NCI-H446 (cell line): ENCODE data around the gene RAB14.
A peak's percentile ranks its signal among the peaks of the same experiment; 100 is the strongest.

Experiments
- DNase-seq, 2 experiments: peaks; one replicate each; lab custom pipeline; 2025; lab: John Stamatoyannopoulos, UW

The RAB14 gene

GRCh38 chr9:121219530-121219929 is 17.9 kb upstream of the RAB14 start:
- no peak for DNase-seq

- DNase-seq, result no peak
Observed at GRCh38 chr9:121218357-121219027, 16.8 kb upstream of the RAB14 start.

GRCh38 chr9:121217609-121218292 is 16.1 kb upstream of the RAB14 start:
- DNase-seq, result no peak

DNA sequence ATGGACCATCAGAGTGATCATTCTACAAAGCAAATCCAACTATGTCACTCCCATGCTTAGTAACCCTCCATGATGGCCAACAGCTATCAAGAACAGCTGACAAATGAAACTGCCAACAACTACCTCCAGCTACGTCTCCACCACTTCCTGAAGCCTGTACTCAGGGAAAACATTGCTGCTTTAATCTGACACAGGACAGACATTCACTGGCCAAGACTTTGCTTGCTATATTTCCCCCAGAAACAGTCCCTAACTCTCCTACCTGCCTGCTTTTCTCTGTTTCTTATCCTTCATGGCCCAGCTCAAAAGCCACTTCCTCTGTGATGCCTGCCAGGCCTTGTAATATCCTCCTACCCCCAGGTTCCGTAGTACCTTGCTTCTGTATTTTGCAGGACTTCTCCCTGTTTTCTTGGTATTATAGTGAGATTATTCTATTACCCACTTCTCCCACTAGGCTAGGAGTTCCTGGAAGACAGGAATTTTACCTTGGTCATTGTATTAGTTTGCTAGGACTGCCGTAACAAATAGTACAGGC is 14.7 kb upstream of the RAB14 start:
- DNase-seq, result no peak

DNA sequence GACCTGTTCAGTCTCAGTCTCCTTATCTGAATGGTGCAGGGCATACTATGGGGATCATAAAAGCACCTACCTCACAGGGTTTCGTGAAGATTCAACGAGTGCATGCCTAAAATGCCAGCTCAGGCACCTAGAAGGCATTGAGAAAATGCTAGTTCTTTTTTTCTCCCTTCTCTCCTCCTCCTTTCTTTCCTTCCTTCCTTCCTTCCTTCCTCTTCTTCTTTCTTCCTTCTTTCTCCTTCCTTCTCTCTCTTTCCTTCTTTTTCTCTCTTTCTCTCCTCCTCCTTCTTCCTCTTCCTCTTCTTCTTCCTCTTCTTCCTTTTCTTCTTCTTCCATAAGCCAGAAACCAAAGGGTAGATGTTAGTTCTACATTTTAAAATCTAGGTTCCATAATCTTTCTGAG is 12.3 kb upstream of the RAB14 start:
- no peak for DNase-seq

- peak; percentile 42 to 82 for DNase-seq
Observed at GRCh38 chr9:121213136-121213806, 11.6 kb upstream of the RAB14 start.

- no peak for DNase-seq
Observed at GRCh38 chr9:121210536-121210935, 8.9 kb upstream of the RAB14 start.

DNA sequence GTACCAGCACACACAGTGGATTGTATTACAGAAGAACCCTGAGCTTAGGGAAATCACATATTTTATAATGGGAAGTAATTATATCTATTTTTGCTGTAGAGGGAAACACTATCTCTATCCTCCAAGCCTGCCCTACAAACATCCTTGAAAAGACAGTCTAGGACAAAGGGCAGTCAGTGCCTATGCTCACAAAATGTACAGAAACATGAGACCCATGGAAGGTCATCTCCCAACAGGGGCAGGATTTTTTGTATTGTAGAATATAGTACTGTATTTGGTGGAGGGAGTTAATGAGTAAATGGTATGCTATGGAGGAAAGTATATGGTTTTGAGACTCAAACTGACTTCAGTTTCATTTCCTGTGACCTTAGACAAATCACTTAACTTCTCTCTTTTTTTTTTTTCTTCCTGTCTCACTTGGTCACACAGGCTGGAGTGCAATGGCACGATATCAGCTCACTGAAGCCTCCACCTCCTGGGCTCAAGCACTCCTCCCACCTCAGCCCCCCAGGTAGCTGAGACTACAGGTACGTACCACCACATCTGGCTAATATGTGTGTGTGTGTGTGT is 5.8 kb upstream of the RAB14 start:
- no peak for DNase-seq

DNA sequence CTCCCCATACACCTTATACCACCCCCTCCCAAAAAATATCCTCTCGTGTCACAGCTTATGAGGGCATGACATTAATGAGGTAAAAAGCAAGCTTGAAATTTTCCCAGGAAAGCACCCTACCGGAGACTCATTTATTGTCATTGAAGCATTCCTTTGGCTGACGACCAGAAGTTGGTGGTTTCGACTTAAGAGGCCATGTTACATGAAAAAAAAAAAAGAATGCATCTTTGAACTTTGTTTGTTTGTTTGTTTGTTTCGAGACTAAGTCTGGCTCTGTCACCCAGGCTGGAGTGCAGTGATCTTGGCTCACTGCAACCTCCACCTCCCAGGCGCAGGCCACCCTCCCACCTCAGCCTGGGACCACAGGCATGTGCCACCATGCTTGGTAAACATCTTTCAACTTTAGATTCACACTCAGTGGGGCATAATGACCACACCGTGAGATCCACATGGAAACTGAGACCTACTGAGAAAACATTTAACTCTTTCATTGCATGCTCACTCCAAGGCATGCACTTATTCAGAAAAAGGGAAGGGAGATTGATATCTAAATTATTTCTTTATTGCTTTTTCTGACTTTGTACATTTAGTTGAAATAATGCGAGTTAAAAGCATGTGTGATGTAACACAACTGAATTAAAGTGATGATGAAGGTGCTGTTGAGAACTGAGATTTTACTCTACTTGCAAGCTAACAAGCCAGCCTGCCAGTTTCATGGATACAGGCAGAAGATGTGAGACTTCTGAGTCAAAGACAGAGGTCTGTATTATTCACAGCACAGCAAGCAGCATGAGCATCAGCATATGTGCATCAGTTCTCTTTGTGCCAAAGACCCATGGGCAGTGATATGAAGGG is 5.1 kb upstream of the RAB14 start:
- DNase-seq, result no peak

- DNase-seq, result no peak
Observed at GRCh38 chr9:121204611-121205010, 2.9 kb upstream of the RAB14 start.

GRCh38 chr9:121204121-121204520 is 2.5 kb upstream of the RAB14 start:
- no peak for DNase-seq

DNA sequence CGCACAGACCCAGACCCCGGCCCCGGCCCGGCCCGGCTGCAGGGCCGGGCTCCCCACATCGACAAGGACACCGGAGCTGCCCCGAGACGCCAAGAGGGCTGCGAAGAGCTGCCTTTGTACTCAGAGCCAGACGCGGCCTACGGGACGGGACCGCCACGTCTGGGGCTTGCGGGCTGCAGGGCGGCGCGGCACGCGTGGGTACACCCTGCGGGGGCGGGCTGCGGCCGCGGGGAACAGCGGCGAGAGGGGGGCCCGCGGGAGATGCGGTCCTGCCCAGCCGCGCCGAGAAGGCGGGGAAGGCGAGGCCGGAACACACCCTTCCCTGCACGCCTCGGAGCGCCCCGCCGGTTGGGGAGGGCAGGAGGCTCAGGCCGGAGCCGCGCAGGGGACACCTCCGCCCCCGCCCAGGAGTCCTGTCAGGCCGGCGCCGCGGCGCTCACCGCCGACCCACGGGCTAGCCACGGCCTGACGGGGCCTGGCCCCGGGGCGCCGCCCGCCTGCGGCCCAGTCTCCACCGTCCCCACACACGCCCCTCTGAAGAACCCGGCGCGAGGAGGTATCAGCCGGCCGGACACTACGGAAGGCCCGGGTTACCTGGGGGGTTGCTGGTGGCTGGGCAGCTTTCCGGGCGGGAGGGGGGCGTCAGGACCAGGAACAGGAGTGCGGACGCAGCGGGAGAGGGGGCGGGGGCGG is 478 bp downstream of the RAB14 start:
- no peak for DNase-seq

GRCh38 chr9:121200356-121200755 is 1.3 kb downstream of the RAB14 start:
- DNase-seq, result no peak

GRCh38 chr9:121199921-121200320 is 1.7 kb downstream of the RAB14 start:
- no peak for DNase-seq

GRCh38 chr9:121198512-121199042 is 3.1 kb downstream of the RAB14 start:
- DNase-seq, result no peak

GRCh38 chr9:121197132-121197531 is 4.5 kb downstream of the RAB14 start:
- DNase-seq, result no peak

- no peak for DNase-seq
Observed at GRCh38 chr9:121196389-121196788, 5.3 kb downstream of the RAB14 start.

GRCh38 chr9:121194730-121195129 is 6.9 kb downstream of the RAB14 start:
- no peak for DNase-seq

GRCh38 chr9:121192959-121193640 is 8.6 kb downstream of the RAB14 start:
- no peak for DNase-seq

DNA sequence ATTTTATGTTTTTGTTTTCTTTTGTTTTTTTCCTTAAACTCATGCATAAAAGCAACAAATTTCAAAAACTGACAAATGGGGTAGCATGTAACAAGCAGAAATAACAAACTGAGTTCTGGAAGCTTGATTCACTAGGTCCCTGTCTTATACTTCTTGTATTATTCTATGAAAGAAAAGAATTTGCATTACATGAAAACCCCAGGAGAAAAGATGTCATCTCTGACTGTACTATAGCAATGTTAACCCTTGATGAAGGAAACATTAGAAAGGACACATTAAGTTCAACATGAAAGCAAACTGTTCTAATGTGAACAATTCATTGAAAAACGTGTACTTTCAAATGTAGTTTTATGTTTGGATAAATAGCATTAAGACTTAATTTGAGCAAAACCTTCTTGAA is 9.2 kb downstream of the RAB14 start:
- no peak for DNase-seq
